LNCAP (cell line): ENCODE measurements around the gene SYNE1.

ENCODE experiments used
- TF ChIP-seq, protein P1 (sequence below): fragments of 450-650 bp; IDR thresholded peaks from 2 replicates; pipeline ENCODE4 v1.5.1; 2017; ENCODE audit warnings: mild to moderate bottlenecking

SYNE1 gene

DNA sequence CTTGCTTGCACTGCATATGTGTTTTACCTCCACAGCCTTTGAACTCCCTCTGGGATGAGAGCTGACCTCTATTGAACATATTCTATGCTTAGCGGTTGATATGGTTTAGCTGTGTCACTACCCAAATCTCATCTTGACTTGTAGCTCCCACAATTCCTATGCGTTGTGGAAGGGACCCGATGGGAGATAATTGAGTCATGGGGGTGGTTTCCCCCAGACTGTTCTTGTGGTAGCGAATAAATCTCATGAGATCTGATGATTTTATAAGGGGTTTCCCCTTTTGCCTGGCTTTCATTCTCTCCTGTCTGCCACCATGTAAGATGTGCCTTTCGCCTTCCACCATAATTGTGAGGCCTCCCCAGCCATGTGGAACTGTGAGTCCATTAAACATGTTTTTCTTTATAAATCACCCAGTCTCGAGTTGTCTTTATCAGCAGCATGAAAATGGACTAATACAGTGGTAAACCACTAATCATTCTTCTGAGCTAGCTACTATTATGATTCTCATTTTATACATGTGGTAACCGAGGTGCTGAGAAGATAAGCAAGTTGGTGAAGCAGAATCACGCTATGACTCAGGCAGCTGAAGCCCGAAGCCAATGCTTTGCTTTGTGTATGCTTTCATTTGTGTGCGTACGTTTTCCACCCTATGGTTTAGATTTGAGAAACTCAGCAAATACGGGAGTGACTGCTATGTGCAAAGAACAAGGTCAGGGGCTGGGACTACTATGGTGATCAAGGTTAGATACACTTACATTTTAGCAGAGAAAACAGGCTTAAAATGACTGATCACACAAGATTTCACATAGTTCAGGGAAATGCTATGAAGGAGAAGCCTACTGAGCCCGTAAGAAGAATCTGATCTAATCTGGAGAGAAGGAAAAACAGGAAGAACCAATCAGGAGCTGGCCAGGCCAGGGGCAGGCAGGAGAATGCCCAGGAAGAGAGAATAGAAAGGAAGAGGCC lies 466.2 kb downstream of the SYNE1 start:
- TF ChIP-seq, protein P1, sequence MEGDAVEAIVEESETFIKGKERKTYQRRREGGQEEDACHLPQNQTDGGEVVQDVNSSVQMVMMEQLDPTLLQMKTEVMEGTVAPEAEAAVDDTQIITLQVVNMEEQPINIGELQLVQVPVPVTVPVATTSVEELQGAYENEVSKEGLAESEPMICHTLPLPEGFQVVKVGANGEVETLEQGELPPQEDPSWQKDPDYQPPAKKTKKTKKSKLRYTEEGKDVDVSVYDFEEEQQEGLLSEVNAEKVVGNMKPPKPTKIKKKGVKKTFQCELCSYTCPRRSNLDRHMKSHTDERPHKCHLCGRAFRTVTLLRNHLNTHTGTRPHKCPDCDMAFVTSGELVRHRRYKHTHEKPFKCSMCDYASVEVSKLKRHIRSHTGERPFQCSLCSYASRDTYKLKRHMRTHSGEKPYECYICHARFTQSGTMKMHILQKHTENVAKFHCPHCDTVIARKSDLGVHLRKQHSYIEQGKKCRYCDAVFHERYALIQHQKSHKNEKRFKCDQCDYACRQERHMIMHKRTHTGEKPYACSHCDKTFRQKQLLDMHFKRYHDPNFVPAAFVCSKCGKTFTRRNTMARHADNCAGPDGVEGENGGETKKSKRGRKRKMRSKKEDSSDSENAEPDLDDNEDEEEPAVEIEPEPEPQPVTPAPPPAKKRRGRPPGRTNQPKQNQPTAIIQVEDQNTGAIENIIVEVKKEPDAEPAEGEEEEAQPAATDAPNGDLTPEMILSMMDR, result no peak

DNA sequence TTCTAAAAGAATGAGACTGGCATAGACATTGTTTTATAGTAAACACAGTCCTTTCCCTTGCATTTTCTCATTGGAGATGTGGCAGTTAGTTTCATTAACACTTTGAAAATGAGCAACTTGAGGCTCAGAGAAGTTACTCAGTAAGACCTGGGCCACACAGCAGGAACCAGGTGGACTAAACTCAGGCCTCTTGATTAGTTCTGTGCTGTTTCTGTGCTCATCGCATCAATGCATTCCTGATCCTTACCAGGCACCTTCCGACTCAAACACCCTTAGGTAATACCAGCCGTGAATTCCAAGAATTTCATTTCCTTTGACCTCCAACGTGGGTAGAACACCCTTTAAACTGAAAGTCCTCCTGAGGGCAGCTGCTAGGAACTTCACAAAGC lies 466.9 kb downstream of the SYNE1 start:
- TF ChIP-seq, protein P1, result no peak

DNA sequence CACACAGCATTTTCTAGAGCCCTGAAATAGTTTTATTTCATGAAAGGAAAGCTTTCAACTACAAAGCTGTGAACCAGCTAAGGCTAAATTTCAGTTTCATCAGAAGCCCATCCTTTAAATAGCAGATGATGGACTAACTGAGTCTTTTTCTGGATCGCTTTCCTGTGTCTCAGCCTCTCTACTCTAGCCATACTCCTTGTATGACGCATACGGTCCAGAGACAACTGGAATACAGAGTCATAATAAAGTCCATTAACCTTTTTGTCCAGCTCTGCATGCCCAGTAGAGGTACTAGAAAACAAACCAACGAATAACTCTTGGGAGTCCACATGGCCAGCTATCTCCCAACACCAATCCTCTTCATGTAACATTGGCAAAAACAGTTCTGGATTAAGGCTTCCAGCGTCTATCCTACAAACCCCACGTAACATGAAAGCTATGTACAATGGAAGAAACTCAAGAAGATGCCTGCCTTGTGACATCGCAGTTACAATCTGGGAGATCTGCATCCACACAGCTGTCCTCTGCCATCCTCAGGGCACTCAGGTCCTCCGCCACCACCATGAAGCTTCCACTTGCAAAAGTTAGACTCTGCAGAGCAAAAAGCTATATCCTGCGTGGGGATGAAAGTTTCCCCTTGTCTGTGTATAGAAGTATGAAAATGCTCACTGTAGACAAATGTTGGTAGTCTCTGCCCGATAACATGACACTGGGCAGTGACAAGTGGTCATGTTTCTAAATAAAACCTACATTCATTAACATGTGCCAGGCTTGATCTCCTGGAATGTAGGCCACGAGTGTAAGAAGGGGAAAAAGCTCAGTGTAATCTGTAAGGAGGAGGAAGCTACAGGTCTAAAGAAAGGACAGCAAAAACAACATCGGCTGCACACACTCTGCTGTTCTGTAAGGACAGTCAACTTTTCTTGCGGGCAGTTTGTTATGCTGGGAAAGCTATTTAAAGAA lies 469.2 kb downstream of the SYNE1 start:
- TF ChIP-seq, protein P1, result no peak

DNA sequence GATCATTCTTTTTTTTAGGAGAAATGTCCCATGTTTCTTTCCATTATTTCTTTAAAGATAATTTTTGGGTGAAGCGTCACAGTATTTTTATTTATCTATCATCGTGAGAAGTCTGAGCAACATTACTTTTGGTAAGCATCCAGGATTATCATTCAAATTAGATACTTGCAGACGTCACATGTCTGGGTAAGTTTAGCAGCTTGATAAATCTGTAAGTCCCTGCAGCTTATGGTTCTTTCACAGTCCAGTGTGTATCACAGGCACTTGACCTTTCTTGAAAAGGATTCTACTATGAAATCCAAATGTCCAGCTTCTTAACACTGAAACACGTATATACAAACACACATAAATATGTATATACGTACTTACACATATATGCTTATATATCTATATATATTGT lies 470.3 kb downstream of the SYNE1 start:
- TF ChIP-seq, protein P1, result no peak

- TF ChIP-seq, protein P1, result no peak
Observed at GRCh38 chr6:152166497-152166896, 470.7 kb downstream of the SYNE1 start.

DNA sequence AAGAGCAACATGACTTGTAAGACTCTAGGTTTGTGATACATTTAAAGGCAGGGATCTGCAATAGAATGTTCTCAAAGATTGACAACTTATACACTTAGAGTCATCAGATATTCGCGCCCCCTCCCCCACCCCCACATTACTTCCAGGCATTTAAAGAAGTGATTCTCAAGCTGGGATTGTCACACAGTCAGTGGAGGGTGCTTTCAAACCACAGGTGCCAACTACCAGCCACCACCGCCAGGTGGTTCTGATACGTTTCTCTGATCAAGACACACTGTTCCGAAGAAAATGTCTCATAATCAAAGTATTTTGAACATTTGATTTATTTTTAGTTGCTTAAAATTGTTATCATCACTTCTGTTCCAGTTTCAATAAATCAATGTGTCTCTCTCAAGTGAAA lies 472.2 kb downstream of the SYNE1 start:
- TF ChIP-seq, protein P1, result no peak

DNA sequence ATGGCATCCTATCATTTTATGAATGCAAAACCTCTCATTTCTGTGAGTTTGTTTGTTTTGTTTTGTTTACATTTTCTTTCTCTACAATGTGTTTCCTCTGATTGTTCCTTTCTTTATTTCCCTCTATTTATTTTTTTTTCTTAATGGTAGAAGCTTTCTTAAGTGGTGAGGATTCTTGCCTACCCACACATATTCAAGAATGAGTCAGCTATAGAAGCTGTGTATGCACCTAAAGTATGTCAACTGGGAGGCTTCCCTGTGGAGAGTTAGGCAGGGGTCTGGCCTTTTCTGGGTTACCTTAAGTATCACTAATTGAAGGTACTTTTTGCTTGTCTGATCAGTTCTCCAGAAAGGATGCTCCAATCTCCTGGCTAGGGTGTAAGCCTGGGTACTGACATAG lies 475.7 kb downstream of the SYNE1 start:
- TF ChIP-seq, protein P1, result no peak
